ENCODE data around the gene AJAP1.

Gene AJAP1

GRCh38 chr1:4694492-4694891 is 40.1 kb downstream of the AJAP1 start:
- no peak overlapping the region for H3K4me3 ChIP-seq (ENCODE audit: low read depth, low read length)
- TF ChIP-seq CTCF (IDR thresholded peaks at IDR 0.05; ENCODE audit: borderline replicate concordance, insufficient read depth, low read depth, low read length): no peak

- H3K4me3 ChIP-seq (ENCODE audit: low read depth, low read length): no peak overlapping the region
- no peak for TF ChIP-seq CTCF (IDR thresholded peaks at IDR 0.05; ENCODE audit: borderline replicate concordance, insufficient read depth, low read depth, low read length)
Observed at GRCh38 chr1:4695241-4695640, 40.8 kb downstream of the AJAP1 start.

- no peak for TF ChIP-seq CTCF (IDR thresholded peaks at IDR 0.05; ENCODE audit: borderline replicate concordance, insufficient read depth, low read depth, low read length)
- H3K4me3 ChIP-seq (ENCODE audit: low read depth, low read length): no peak overlapping the region
Observed at GRCh38 chr1:4696161-4696745, 41.8 kb downstream of the AJAP1 start.

- no peak for TF ChIP-seq CTCF (IDR thresholded peaks at IDR 0.05; ENCODE audit: borderline replicate concordance, insufficient read depth, low read depth, low read length)
Observed at GRCh38 chr1:4696753-4697152, 42.3 kb downstream of the AJAP1 start.

GRCh38 chr1:4697801-4698200 is 43.4 kb downstream of the AJAP1 start:
- no peak overlapping the region for H3K4me3 ChIP-seq (ENCODE audit: low read depth, low read length)
- TF ChIP-seq CTCF (IDR thresholded peaks at IDR 0.05; ENCODE audit: borderline replicate concordance, insufficient read depth, low read depth, low read length): no peak

More at GRCh38 chr1:4696753-4697152, 42.3 kb downstream of the AJAP1 start:
- no peak overlapping the region for H3K4me3 ChIP-seq (ENCODE audit: low read depth, low read length)

- TF ChIP-seq CTCF (IDR thresholded peaks at IDR 0.05; ENCODE audit: borderline replicate concordance, insufficient read depth, low read depth, low read length): no peak
- H3K4me3 ChIP-seq (ENCODE audit: low read depth, low read length): no peak overlapping the region
Observed at GRCh38 chr1:4698911-4699310, 44.5 kb downstream of the AJAP1 start.
